Activated naive CD4-positive, alpha-beta T cell treated with anti-CD3 and anti-CD28 coated beads for 36 hours (primary cell): ENCODE data around the gene HMOX1. TPM values are rescaled to one million over a fixed set of nuclear protein-coding genes. Genes with fewer than 3 reads are reported as not detected.
A peak's percentile ranks its signal among the peaks of the same experiment; 100 is the strongest.

Experiments used
- CTCF ChIA-PET: fragments of 350-600 bp; sonication (Branson Sonifier 250); formaldehyde crosslinking; loops from one replicate; lab custom pipeline; 2021; ENCODE audit warnings: antibody characterized with exemption; lab: Charles Lee
- DNase-seq: peaks from one replicate; pipeline ENCODE4 v3.0.0-alpha.2; 2020
- H3K27ac Mint-ChIP-seq: one replicate; pipeline ENCODE4 v1.8.0; 2021; ENCODE audit warnings: mild to moderate bottlenecking, mixed read lengths
- H3K27me3 Mint-ChIP-seq: one replicate; pipeline ENCODE4 v1.8.0; 2021; ENCODE audit warnings: low read depth, mixed read lengths
- H3K36me3 Mint-ChIP-seq: one replicate; pipeline ENCODE4 v1.8.0; 2021; ENCODE audit warnings: low read depth, mixed read lengths
- H3K4me1 Mint-ChIP-seq: one replicate; pipeline ENCODE4 v1.8.0; 2021; ENCODE audit warnings: low read depth, mixed read lengths
- H3K4me3 Mint-ChIP-seq: one replicate; pipeline ENCODE4 v1.8.0; 2021; ENCODE audit warnings: mild to moderate bottlenecking, moderate library complexity, mixed read lengths
- H3K9me3 Mint-ChIP-seq: one replicate; pipeline ENCODE4 v1.8.0; 2021; ENCODE audit warnings: mixed read lengths
- intact Hi-C: fragments of 100-400 bp; cut with micrococcal nuclease; formaldehyde crosslinking; loops from one replicate; pipeline ENCODE4 v1.15.1; 2023
- total RNA-seq, 2 experiments: library from RNA; stranded (reverse); gene quantifications; one replicate each; pipeline ENCODE4 v1.2.3, GENCODE V29; 2021

HMOX1 gene
- total RNA-seq = under 1 TPM; 0.15 to 0.21 TPM

- H3K9me3 Mint-ChIP-seq = no peaks in the 10 kb centered on the region
- CTCF ChIA-PET = interaction anchor here (0.9 kb wide), 1 partner anchor 18 kb away, joined by 3 read pairs; no protein-coding TSS in a partner anchor
- no peak within 1 kb of the TSS for H3K4me3 Mint-ChIP-seq
- intact Hi-C loops = no loop called here
- no peak within 1 kb of the TSS for H3K27ac Mint-ChIP-seq
- H3K4me1 Mint-ChIP-seq = peaks cover 18% of the 10 kb centered on the region
- peaks cover 38% of the 10 kb centered on the region for H3K27me3 Mint-ChIP-seq
- H3K36me3 Mint-ChIP-seq = no peaks in the 10 kb centered on the region
- peak; percentile 64 for DNase-seq
These were observed at the start of gene HMOX1 for GRCh38 chr22:35380537-35381423. Gene HMOX1 (plus strand): TSS chr22:35381096. CDS start chr22:35381174, 78 bp downstream.

- CTCF ChIA-PET = no interaction called here
- Mint-ChIP-seq H3K4me3 (no peak overlapping the region), H3K36me3 (peaks cover 30% of the 10 kb centered on the region), H3K9me3 (no peaks in the 10 kb centered on the region), H3K4me1 (peaks cover 35% of the 10 kb centered on the region), H3K27ac (no peak overlapping the region), H3K27me3 (no peaks in the 10 kb centered on the region)
- DNase-seq = no peak
- intact Hi-C loops = no loop called here
These were observed 48.6 kb upstream of the HMOX1 start for GRCh38 chr22:35332278-35332677.

GRCh38 chr22:35333220-35333619 is 47.7 kb upstream of the HMOX1 start:
- Mint-ChIP-seq H3K27ac (no peak overlapping the region), H3K27me3 (no peaks in the 10 kb centered on the region), H3K9me3 (no peaks in the 10 kb centered on the region), H3K4me3 (no peak overlapping the region), H3K4me1 (peaks cover 32% of the 10 kb centered on the region), H3K36me3 (peaks cover 32% of the 10 kb centered on the region)
- DNase-seq = no peak
- intact Hi-C loops = no loop called here
- CTCF ChIA-PET = interaction anchor here (1.5 kb wide), 1 partner anchor 33 kb away, joined by 4 read pairs; the partner anchor contains the start of gene TOM1

GRCh38 chr22:35334004-35334403 is 46.9 kb upstream of the HMOX1 start:
- CTCF ChIA-PET = interaction anchor here (0.8 to 1.5 kb wide), 2 partner anchors 17 to 34 kb away, joined by 4 read pairs; partner anchors contain the start of gene TOM1
- H3K27ac Mint-ChIP-seq = peak overlapping the region; percentile 57

GRCh38 chr22:35335468-35335867 is 45.4 kb upstream of the HMOX1 start:
- no peak overlapping the region for H3K4me3 Mint-ChIP-seq

More at GRCh38 chr22:35334004-35334403, 46.9 kb upstream of the HMOX1 start:
- Mint-ChIP-seq H3K27me3 (no peaks in the 10 kb centered on the region), H3K9me3 (no peaks in the 10 kb centered on the region), H3K4me3 (no peak overlapping the region), H3K4me1 (peaks cover 30% of the 10 kb centered on the region), H3K36me3 (peaks cover 32% of the 10 kb centered on the region)
- peak; percentile 29 for DNase-seq
- intact Hi-C loops = no loop called here

GRCh38 chr22:35335936-35336781 is 44.7 kb upstream of the HMOX1 start:
- DNase-seq = no peak
- Mint-ChIP-seq H3K9me3 (no peaks in the 10 kb centered on the region), H3K27me3 (no peaks in the 10 kb centered on the region), H3K4me3 (no peak overlapping the region), H3K36me3 (peaks cover 33% of the 10 kb centered on the region), H3K4me1 (peaks cover 13% of the 10 kb centered on the region), H3K27ac (no peak overlapping the region)
- intact Hi-C loops = no loop called here
- CTCF ChIA-PET = interaction anchor here (0.5 to 1.0 kb wide), 2 partner anchors 9 to 26 kb away, joined by 3 read pairs; no protein-coding TSS in a partner anchor

More at GRCh38 chr22:35335468-35335867, 45.4 kb upstream of the HMOX1 start:
- CTCF ChIA-PET = interaction anchor here (0.6 to 1.0 kb wide), 2 partner anchors 9 to 16 kb away, joined by 4 to 5 read pairs; no protein-coding TSS in a partner anchor
- no peak overlapping the region for H3K27ac Mint-ChIP-seq
- DNase-seq = no peak
- no peaks in the 10 kb centered on the region for H3K9me3 Mint-ChIP-seq
- no peaks in the 10 kb centered on the region for H3K27me3 Mint-ChIP-seq
- peaks cover 17% of the 10 kb centered on the region for H3K4me1 Mint-ChIP-seq
- peaks cover 31% of the 10 kb centered on the region for H3K36me3 Mint-ChIP-seq
- intact Hi-C loops = no loop called here

GRCh38 chr22:35337932-35338331 is 43.0 kb upstream of the HMOX1 start:
- no peak overlapping the region for H3K27ac Mint-ChIP-seq
- CTCF ChIA-PET = interaction anchor here (0.6 kb wide), 1 partner anchor 798 kb away, joined by 4 read pairs; no protein-coding TSS in a partner anchor
- H3K27me3 Mint-ChIP-seq = no peaks in the 10 kb centered on the region
- H3K36me3 Mint-ChIP-seq = peaks cover 22% of the 10 kb centered on the region
- intact Hi-C loops = no loop called here
- peaks cover 11% of the 10 kb centered on the region for H3K4me1 Mint-ChIP-seq
- no peak overlapping the region for H3K4me3 Mint-ChIP-seq
- no peaks in the 10 kb centered on the region for H3K9me3 Mint-ChIP-seq
- no peak for DNase-seq

- no peak overlapping the region for H3K27ac Mint-ChIP-seq
- H3K4me3 Mint-ChIP-seq = no peak overlapping the region
- CTCF ChIA-PET = interaction anchor here (0.6 kb wide), 1 partner anchor 1230 kb away, joined by 3 read pairs; no protein-coding TSS in a partner anchor
- peaks cover 12% of the 10 kb centered on the region for H3K36me3 Mint-ChIP-seq
- DNase-seq = no peak
- no peaks in the 10 kb centered on the region for H3K4me1 Mint-ChIP-seq
- H3K27me3 Mint-ChIP-seq = no peaks in the 10 kb centered on the region
- no peaks in the 10 kb centered on the region for H3K9me3 Mint-ChIP-seq
- intact Hi-C loops = no loop called here
These were observed 39.6 kb upstream of the HMOX1 start for GRCh38 chr22:35341090-35341874.

GRCh38 chr22:35342390-35342789 is 38.5 kb upstream of the HMOX1 start:
- no peaks in the 10 kb centered on the region for H3K4me1 Mint-ChIP-seq
- CTCF ChIA-PET = no interaction called here
- no peaks in the 10 kb centered on the region for H3K27me3 Mint-ChIP-seq
- no peaks in the 10 kb centered on the region for H3K9me3 Mint-ChIP-seq
- no peak overlapping the region for H3K27ac Mint-ChIP-seq
- no peak for DNase-seq
- no peak overlapping the region for H3K4me3 Mint-ChIP-seq
- H3K36me3 Mint-ChIP-seq = peaks cover 12% of the 10 kb centered on the region
- intact Hi-C loops = no loop called here

- Mint-ChIP-seq H3K27ac (no peak overlapping the region), H3K27me3 (no peaks in the 10 kb centered on the region), H3K9me3 (no peaks in the 10 kb centered on the region), H3K4me3 (no peak overlapping the region), H3K4me1 (no peaks in the 10 kb centered on the region), H3K36me3 (peaks cover 9% of the 10 kb centered on the region)
- CTCF ChIA-PET = interaction anchor here (1.1 kb wide), 1 partner anchor 7 kb away, joined by 3 read pairs; no protein-coding TSS in a partner anchor
- intact Hi-C loops = no loop called here
- no peak for DNase-seq
These were observed 37.0 kb upstream of the HMOX1 start for GRCh38 chr22:35343664-35344550.
